HuH-7.5 (cell line): ENCODE results near the gene ENPP4.
A peak's percentile ranks its signal among the peaks of the same experiment; 100 is the strongest.
"Not testable (repeated sequence)": the region's sequence is repeated elsewhere in the genome, so short reads cannot be mapped to it uniquely, and the experiment has no call there.

Source experiments
- DNase-seq: peaks from one replicate; pipeline ENCODE4 v3.0.0; 2011; ENCODE audit warnings: low spot score

The ENPP4 gene

GRCh38 chr6:46131291-46131690 lies 1.5 kb downstream of the ENPP4 start:
- not testable (repeated sequence) for DNase-seq

GRCh38 chr6:46134216-46134615 lies 4.4 kb downstream of the ENPP4 start:
- no peak for DNase-seq

- DNase-seq = no peak
Observed at GRCh38 chr6:46135176-46135575, 5.4 kb downstream of the ENPP4 start.

GRCh38 chr6:46136831-46137230 lies 7.0 kb downstream of the ENPP4 start:
- no peak for DNase-seq

- DNase-seq = no peak
Observed at GRCh38 chr6:46137387-46137786, 7.6 kb downstream of the ENPP4 start.

GRCh38 chr6:46138281-46138680 lies 8.5 kb downstream of the ENPP4 start:
- DNase-seq = no peak

- no peak for DNase-seq
Observed at GRCh38 chr6:46144270-46144669, 14.5 kb downstream of the ENPP4 start.

- not testable (repeated sequence) for DNase-seq
Observed at GRCh38 chr6:46149066-46149465, 19.3 kb downstream of the ENPP4 start.

- no peak for DNase-seq
Observed at GRCh38 chr6:46156701-46157100, 26.9 kb downstream of the ENPP4 start.

- no peak for DNase-seq
Observed at GRCh38 chr6:46159229-46159628, 29.4 kb downstream of the ENPP4 start.

- no peak for DNase-seq
Observed at GRCh38 chr6:46160102-46160501, 30.3 kb downstream of the ENPP4 start.

GRCh38 chr6:46170357-46171289 lies 40.8 kb downstream of the ENPP4 start, which contains the start of gene ENPP5:
Gene ENPP5, minus strand, starts transcription at chr6:46170980. Its CDS starts 2,718 bp downstream, at chr6:46168262.
- peak; percentile 50 for DNase-seq

GRCh38 chr6:46172176-46172575 lies 42.4 kb downstream of the ENPP4 start:
- no peak for DNase-seq

GRCh38 chr6:46174904-46175303 lies 45.1 kb downstream of the ENPP4 start:
- no peak for DNase-seq

GRCh38 chr6:46175446-46175845 lies 45.7 kb downstream of the ENPP4 start:
- no peak for DNase-seq

- no peak for DNase-seq
Observed at GRCh38 chr6:46175976-46176375, 46.2 kb downstream of the ENPP4 start.

GRCh38 chr6:46184114-46184513 lies 54.3 kb downstream of the ENPP4 start:
- DNase-seq = no peak

GRCh38 chr6:46186583-46186982 lies 56.8 kb downstream of the ENPP4 start:
- no peak for DNase-seq

- DNase-seq = no peak
Observed at GRCh38 chr6:46189726-46190125, 59.9 kb downstream of the ENPP4 start.

GRCh38 chr6:46190889-46191288 lies 61.1 kb downstream of the ENPP4 start:
- DNase-seq = no peak

GRCh38 chr6:46191961-46192360 lies 62.2 kb downstream of the ENPP4 start:
- no peak for DNase-seq
